HepG2 (cell line): ENCODE results near the gene LEAP2.

Experiments used
- CTCF ChIP-seq: sonication (generic); formaldehyde crosslinking; IDR thresholded peaks from 2 replicates; pipeline ENCODE4 v1.5.0; 2020; ENCODE audit warnings: mild to moderate bottlenecking, missing genetic modification reagents, moderate library complexity
- MAX ChIP-seq: IDR thresholded peaks from 2 replicates; pipeline ENCODE4 v1.6.1; 2012; ENCODE audit warnings: inconsistent platforms
- TCF12 ChIP-seq, 2 experiments: fragments of 450-650 bp in 1 of 2; sonication (generic) in 1 of 2; formaldehyde crosslinking in 1 of 2; IDR thresholded peaks; 2 replicates each; pipeline versions ENCODE4 v1.6.1 to v1.8.0; 2017 to 2022; ENCODE audit warnings: antibody characterized with exemption in 1 of 2, mild to moderate bottlenecking in 1 of 2, missing genetic modification reagents in 1 of 2, moderate library complexity in 1 of 2
- THAP7 ChIP-seq: sonication (generic); formaldehyde crosslinking; IDR thresholded peaks from 2 replicates; pipeline ENCODE4 v1.8.1; 2023; ENCODE audit warnings: mild to moderate bottlenecking, missing genetic modification reagents
- ZNF317 ChIP-seq: sonication (generic); formaldehyde crosslinking; IDR thresholded peaks from 2 replicates; pipeline ENCODE4 v1.5.0; 2020; ENCODE audit warnings: mild to moderate bottlenecking, missing genetic modification reagents
- ZNF644 ChIP-seq: IDR thresholded peaks from 2 replicates; pipeline ENCODE4 v1.6.1; 2016; ENCODE audit warnings: low read depth

GRCh38 chr5:132884548-132884947 is 11.1 kb downstream of the LEAP2 start:
- TF ChIP-seq CTCF (CRISPR knock-in tag) (no peak), MAX (no peak), TCF12 (IDR thresholded peaks at IDR 0.05) (no peak), TCF12 (CRISPR knock-in tag; IDR thresholded peaks at IDR 0.05) (no peak), ZNF317 (CRISPR knock-in tag) (no peak), ZNF644 (no peak), THAP7 (CRISPR knock-in tag) (no peak)
